Measurements from ENCODE around the gene CWC15. TPM values are rescaled to one million over a fixed set of nuclear protein-coding genes. Genes with fewer than 3 reads are reported as not detected.
"Not testable (repeated sequence)": the region's sequence is repeated elsewhere in the genome, so short reads cannot be mapped to it uniquely, and the experiment has no call there.

Gene CWC15
- total RNA-seq: 10 to 100 TPM; 79.0 to 79.5 TPM

DNA sequence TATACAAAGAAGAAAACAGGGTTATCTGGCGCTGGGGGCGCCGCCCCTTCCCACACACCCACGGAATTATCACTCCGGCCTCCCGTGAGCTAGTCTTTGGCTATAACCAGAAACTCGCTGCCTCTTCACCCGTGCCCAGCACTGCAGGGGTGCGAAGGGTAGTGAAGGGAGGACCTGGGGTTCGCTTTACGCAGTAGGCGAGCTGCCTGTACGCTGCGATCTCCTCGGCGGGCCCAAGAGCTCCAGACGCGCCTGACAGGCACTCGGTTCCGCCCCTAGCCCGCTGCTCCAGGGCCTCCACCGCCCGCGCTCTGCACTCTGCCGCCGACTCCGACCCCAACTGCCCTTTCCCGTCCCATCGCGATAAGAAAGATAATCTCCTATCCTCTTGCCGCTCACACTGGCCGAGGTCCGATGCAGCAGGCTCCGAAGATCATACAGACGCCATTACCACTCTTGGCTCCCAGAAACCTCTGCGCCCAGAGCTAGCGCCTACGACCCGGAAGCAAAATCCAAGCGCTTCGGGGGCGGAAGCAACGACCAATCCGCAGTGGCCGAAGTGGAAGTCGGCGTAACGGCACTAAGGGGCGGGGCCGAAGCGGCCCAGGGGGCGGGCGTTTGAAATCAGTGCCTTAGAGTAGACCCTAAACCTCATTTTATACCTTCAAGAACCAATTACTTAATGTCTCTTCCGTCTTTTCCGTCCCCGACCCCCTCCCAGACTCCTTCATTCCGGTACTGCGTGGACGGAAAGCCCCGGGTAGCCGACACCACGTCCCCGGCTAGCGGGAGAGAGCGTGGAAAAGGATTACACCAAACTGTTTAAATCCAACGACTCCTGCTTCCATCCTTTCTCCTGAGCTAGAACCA is at the start of gene CWC15, which contains the start of gene KDM4D:
Gene CWC15 (minus strand): TSS at position 458 of the 870 bp plus-strand sequence. CDS start 1,371 bp downstream, outside the sequence.
Gene KDM4D (plus strand): TSS at position 611 of the 870 bp plus-strand sequence. CDS start 23,664 bp downstream, outside the sequence.
- DNase-seq (peak; percentile 97), ATAC-seq (peak; percentile 100)
- H3K27me3 Mint-ChIP-seq (ENCODE audit: low read depth): no peaks in the 10 kb centered on the region
- H3K4me3 Mint-ChIP-seq: peak within 1 kb of the TSS; percentile 89
- H3K4me1 Mint-ChIP-seq (ENCODE audit: low read depth): peaks cover 28% of the 10 kb centered on the region
- H3K9me3 Mint-ChIP-seq (ENCODE audit: insufficient read depth): peaks cover 3% of the 10 kb centered on the region
- H3K36me3 Mint-ChIP-seq (ENCODE audit: low read depth): peaks cover 40% of the 10 kb centered on the region
- POLR2A ChIA-PET: interaction anchor here (0.6 to 4.2 kb wide), 14 partner anchors 9 to 1776 kb away, joined by 3 to 34 read pairs (median 4); partner anchors contain the start of genes ENDOD1, FAM76B, FUT4 and MED17
- peak within 1 kb of the TSS; percentile 92 for H3K27ac Mint-ChIP-seq
- CTCF ChIA-PET: interaction anchor here (0.8 to 1.8 kb wide), 8 partner anchors 11 to 817 kb away, joined by 3 to 7 read pairs (median 4); partner anchors contain the start of gene CEP57

DNA sequence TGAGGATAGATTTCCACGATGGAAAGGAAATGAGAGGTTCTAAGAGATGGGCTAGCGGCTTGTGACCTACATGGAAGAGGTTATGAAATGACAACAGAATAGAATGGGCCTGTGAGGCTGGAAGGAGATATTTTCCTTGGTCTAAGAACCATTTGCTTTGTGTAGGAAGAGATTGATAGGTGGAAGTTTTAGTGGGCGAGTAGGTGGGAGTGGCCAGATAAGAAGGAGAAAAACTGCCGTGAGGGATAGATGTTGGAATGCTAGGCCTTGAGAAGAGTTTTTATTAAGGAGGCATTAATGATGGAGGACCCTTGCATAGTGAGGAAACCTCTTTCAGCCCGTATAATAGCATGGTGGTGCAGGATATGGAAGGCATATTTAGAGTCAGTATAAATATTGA is 48.1 kb upstream of the CWC15 start:
- CTCF ChIA-PET; H3K9me3 Mint-ChIP-seq (ENCODE audit: insufficient read depth); H3K4me1 Mint-ChIP-seq (ENCODE audit: low read depth); H3K27me3 Mint-ChIP-seq (ENCODE audit: low read depth); ATAC-seq; H3K36me3 Mint-ChIP-seq (ENCODE audit: low read depth); POLR2A ChIA-PET; H3K27ac Mint-ChIP-seq; H3K4me3 Mint-ChIP-seq; DNase-seq: not testable (repeated sequence)

DNA sequence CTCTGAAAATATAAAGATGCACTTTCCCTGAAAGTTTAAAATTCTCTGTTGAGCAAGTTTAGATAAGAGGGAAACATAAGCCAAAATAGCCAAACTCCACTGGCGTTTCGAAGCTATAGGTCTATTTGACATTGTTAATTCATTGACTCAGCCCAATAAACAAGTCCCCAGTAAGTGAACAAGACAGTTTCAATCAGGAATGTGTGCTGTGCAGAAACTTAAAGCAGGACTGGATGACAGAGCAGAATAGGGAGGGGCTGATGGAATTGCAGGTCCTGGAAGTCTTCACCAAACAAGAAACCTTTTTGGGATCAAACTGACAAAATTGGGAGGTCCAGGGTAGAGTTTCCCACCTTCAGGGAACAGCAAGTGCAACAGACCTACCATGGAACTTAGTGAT is 42.8 kb upstream of the CWC15 start:
- DNase-seq: no peak
- ChIA-PET CTCF (no interaction called here), POLR2A (interaction anchor here (0.6 kb wide), 1 partner anchor 15 kb away, joined by 3 read pairs; no protein-coding TSS in a partner anchor)
- Mint-ChIP-seq H3K36me3 (ENCODE audit: low read depth) (no peaks in the 10 kb centered on the region), H3K4me1 (ENCODE audit: low read depth) (no peaks in the 10 kb centered on the region), H3K9me3 (ENCODE audit: insufficient read depth) (no peaks in the 10 kb centered on the region), H3K27me3 (ENCODE audit: low read depth) (peaks cover 10% of the 10 kb centered on the region), H3K27ac (no peak overlapping the region), H3K4me3 (no peak overlapping the region)
- no peak for ATAC-seq

DNA sequence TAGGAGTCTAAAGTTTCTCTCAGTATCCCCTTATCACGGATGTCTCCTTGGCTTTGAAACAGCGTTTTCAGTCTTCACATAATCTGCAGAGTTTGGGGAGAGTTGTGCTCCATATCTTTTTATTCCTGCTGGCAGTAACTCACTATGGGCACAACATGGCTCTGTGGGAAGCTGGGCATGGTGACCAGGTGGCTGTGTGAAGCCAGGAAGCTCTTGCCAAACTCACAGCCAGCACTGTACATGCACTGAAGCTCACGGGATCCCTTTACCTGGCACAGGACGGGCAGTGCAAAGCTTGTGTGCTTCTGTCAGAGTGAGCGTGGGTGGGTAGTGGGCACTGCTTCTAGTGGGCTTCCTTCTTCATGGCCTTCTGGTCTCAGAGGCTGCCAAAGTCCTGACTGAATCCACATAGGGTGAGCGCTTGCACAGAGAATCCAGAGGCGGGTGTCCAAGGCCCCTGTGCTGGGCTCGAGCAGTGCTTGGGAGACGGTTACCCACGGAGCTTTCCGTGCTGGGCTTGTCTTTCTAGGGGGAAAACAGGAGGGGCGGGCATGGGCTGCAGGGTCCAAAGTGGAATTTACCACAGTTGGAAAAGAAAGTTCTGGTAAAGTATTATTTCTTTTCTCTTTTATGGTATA is 40.9 kb upstream of the CWC15 start:
- DNase-seq (no peak), ATAC-seq (no peak)
- POLR2A ChIA-PET: no interaction called here
- Mint-ChIP-seq H3K36me3 (ENCODE audit: low read depth) (no peaks in the 10 kb centered on the region), H3K27ac (no peak overlapping the region), H3K27me3 (ENCODE audit: low read depth) (peaks cover 20% of the 10 kb centered on the region), H3K9me3 (ENCODE audit: insufficient read depth) (no peaks in the 10 kb centered on the region), H3K4me3 (no peak overlapping the region), H3K4me1 (ENCODE audit: low read depth) (no peaks in the 10 kb centered on the region)
- CTCF ChIA-PET: no interaction called here

DNA sequence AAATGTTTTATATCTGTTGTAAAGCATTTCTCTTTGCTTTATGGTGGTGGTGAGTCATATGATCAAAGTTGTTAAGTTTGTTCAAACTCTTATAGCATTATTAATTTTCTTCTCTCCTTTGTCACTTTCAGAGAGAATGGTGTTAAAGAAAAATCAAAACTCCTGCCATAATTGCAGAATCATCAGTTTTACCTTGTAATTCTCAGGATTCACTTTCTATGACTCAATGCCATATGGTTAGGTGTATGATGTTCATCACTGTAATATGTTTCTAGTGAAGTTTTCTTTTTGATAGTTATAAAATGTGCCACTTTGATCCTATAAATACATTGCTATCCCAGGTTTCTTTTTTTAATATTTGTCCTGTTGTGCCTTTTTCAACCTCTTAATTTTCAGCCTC is 38.0 kb upstream of the CWC15 start:
- no peaks in the 10 kb centered on the region for H3K9me3 Mint-ChIP-seq (ENCODE audit: insufficient read depth)
- peaks cover 30% of the 10 kb centered on the region for H3K27me3 Mint-ChIP-seq (ENCODE audit: low read depth)
- H3K4me3 Mint-ChIP-seq: no peak overlapping the region
- no peaks in the 10 kb centered on the region for H3K36me3 Mint-ChIP-seq (ENCODE audit: low read depth)
- ChIA-PET CTCF (interaction anchor here (1.3 kb wide), 1 partner anchor 16 kb away, joined by 3 read pairs; no protein-coding TSS in a partner anchor), POLR2A (no interaction called here)
- H3K27ac Mint-ChIP-seq: no peak overlapping the region
- no peaks in the 10 kb centered on the region for H3K4me1 Mint-ChIP-seq (ENCODE audit: low read depth)
- no peak for ATAC-seq
- DNase-seq: no peak

DNA sequence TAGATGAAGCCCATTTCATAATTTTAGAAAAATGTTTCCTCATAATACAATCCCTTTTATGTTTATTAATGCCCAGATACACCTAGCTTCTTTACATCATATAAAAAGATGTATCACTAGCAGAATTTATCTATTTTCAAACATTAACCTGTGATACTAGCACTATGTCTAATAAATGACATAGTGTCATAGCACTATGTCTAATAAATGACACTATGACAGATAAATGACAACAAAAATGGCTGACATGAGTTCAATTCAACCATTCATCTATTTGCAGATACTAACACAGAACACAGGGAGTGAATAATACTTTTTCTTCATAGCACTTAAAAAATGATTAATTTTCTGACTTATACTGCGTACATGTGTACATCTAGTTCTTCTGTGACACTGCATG is 32.3 kb upstream of the CWC15 start:
- no peak overlapping the region for H3K27ac Mint-ChIP-seq
- ATAC-seq: no peak
- peaks cover 31% of the 10 kb centered on the region for H3K27me3 Mint-ChIP-seq (ENCODE audit: low read depth)
- ChIA-PET CTCF (no interaction called here), POLR2A (no interaction called here)
- no peaks in the 10 kb centered on the region for H3K4me1 Mint-ChIP-seq (ENCODE audit: low read depth)
- no peaks in the 10 kb centered on the region for H3K36me3 Mint-ChIP-seq (ENCODE audit: low read depth)
- H3K4me3 Mint-ChIP-seq: no peak overlapping the region
- H3K9me3 Mint-ChIP-seq (ENCODE audit: insufficient read depth): no peaks in the 10 kb centered on the region
- no peak for DNase-seq

DNA sequence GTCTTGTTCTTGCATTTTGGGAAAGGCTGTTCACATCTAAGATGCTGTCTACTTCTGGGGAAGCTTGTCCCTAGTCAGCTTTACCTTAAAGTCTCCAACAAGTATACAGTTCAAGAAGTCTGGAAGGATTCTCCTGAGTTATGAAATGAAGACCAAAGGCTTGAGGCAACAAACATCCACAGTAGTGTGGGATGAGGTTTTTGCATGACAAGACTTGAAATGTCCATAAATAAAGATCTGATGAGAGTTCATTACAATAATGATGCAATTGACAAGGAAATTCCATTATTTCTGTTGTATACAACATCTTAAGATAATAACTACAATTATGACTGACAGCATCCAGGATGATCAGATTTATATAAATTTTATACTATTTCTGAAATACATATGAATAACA is 30.4 kb upstream of the CWC15 start:
- ATAC-seq (no peak), DNase-seq (no peak)
- POLR2A ChIA-PET: no interaction called here
- no peaks in the 10 kb centered on the region for H3K4me1 Mint-ChIP-seq (ENCODE audit: low read depth)
- H3K9me3 Mint-ChIP-seq (ENCODE audit: insufficient read depth): no peaks in the 10 kb centered on the region
- H3K27ac Mint-ChIP-seq: no peak overlapping the region
- no peaks in the 10 kb centered on the region for H3K36me3 Mint-ChIP-seq (ENCODE audit: low read depth)
- CTCF ChIA-PET: no interaction called here
- no peak overlapping the region for H3K4me3 Mint-ChIP-seq
- H3K27me3 Mint-ChIP-seq (ENCODE audit: low read depth): peaks cover 21% of the 10 kb centered on the region

DNA sequence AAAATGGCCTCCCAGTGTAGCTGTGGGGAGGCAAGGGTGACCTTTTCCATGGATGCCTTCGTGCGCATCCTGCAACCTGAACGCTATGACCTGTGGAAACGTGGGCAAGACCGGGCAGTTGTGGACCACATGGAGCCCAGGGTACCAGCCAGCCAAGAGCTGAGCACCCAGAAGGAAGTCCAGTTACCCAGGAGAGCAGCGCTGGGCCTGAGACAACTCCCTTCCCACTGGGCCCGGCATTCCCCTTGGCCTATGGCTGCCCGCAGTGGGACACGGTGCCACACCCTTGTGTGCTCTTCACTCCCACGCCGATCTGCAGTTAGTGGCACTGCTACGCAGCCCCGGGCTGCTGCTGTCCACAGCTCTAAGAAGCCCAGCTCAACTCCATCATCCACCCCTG is 24.9 kb upstream of the CWC15 start:
- Mint-ChIP-seq H3K36me3 (ENCODE audit: low read depth) (no peaks in the 10 kb centered on the region), H3K4me1 (ENCODE audit: low read depth) (no peaks in the 10 kb centered on the region), H3K27ac (no peak overlapping the region), H3K4me3 (no peak overlapping the region), H3K27me3 (ENCODE audit: low read depth) (peaks cover 4% of the 10 kb centered on the region), H3K9me3 (ENCODE audit: insufficient read depth) (no peaks in the 10 kb centered on the region)
- ATAC-seq: no peak
- POLR2A ChIA-PET: no interaction called here
- DNase-seq: no peak
- CTCF ChIA-PET: no interaction called here

DNA sequence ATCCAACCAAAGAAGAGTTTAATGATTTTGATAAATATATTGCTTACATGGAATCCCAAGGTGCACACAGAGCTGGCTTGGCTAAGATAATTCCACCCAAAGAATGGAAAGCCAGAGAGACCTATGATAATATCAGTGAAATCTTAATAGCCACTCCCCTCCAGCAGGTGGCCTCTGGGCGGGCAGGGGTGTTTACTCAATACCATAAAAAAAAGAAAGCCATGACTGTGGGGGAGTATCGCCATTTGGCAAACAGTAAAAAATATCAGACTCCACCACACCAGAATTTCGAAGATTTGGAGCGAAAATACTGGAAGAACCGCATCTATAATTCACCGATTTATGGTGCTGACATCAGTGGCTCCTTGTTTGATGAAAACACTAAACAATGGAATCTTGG is 24.1 kb upstream of the CWC15 start:
- DNase-seq: no peak
- Mint-ChIP-seq H3K9me3 (ENCODE audit: insufficient read depth) (no peaks in the 10 kb centered on the region), H3K4me3 (no peak overlapping the region), H3K36me3 (ENCODE audit: low read depth) (no peaks in the 10 kb centered on the region), H3K27ac (no peak overlapping the region), H3K4me1 (ENCODE audit: low read depth) (no peaks in the 10 kb centered on the region), H3K27me3 (ENCODE audit: low read depth) (peaks cover 2% of the 10 kb centered on the region)
- no peak for ATAC-seq
- ChIA-PET POLR2A (no interaction called here), CTCF (no interaction called here)

DNA sequence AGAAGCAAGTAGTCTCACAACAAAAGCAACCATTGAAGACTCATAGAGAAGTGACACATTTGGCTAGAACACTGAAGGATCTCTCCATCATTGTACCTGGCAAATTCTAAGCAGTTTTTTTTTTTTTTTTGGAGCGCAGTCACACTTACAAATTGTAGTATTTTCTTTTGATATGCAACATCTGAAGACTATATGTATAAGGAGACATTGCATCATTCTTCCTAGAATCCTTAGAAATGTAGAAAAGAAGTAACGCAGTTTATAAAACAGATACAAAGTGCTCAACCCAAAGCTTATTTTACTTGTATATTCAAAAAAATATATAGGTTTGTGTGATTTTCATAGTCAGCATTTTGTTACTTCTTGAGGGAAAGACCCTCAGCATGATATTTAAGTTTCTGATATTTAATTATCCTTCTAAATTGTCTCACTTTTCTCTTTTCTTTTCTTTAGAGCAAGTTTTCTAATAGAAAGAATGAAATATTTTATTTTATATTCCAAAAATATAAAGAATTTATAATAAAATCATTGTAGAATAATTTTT is 20.1 kb upstream of the CWC15 start:
- Mint-ChIP-seq H3K27ac (no peak overlapping the region), H3K4me1 (ENCODE audit: low read depth) (no peaks in the 10 kb centered on the region), H3K4me3 (no peak overlapping the region), H3K27me3 (ENCODE audit: low read depth) (peaks cover 17% of the 10 kb centered on the region), H3K9me3 (ENCODE audit: insufficient read depth) (no peaks in the 10 kb centered on the region), H3K36me3 (ENCODE audit: low read depth) (no peaks in the 10 kb centered on the region)
- DNase-seq (no peak), ATAC-seq (no peak)
- CTCF ChIA-PET: no interaction called here
- POLR2A ChIA-PET: no interaction called here

DNA sequence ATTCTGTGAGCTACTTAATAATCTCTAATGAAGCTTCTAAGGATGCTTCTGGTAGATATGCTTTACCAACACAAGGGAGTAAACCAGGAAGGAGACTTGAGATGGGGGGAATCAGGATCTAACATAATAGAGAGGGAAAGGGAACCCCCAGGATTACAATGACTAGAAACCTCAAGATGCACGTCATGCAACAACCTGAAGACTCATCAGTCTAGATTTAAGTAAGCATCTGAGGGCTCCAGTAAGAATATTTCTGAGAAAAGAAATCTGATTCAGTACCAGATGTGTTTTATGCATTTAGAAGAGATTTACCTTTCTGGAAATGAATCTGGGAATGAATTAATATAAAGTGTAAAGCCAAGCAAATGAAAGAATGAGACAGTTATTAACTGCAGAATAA is 15.4 kb upstream of the CWC15 start:
- ATAC-seq (no peak), DNase-seq (no peak)
- POLR2A ChIA-PET: no interaction called here
- CTCF ChIA-PET: interaction anchor here (1.0 kb wide), 1 partner anchor 19 kb away, joined by 5 read pairs; no protein-coding TSS in a partner anchor
- Mint-ChIP-seq H3K9me3 (ENCODE audit: insufficient read depth) (no peaks in the 10 kb centered on the region), H3K27ac (no peak overlapping the region), H3K4me1 (ENCODE audit: low read depth) (no peaks in the 10 kb centered on the region), H3K36me3 (ENCODE audit: low read depth) (no peaks in the 10 kb centered on the region), H3K27me3 (ENCODE audit: low read depth) (peaks cover 28% of the 10 kb centered on the region), H3K4me3 (no peak overlapping the region)

DNA sequence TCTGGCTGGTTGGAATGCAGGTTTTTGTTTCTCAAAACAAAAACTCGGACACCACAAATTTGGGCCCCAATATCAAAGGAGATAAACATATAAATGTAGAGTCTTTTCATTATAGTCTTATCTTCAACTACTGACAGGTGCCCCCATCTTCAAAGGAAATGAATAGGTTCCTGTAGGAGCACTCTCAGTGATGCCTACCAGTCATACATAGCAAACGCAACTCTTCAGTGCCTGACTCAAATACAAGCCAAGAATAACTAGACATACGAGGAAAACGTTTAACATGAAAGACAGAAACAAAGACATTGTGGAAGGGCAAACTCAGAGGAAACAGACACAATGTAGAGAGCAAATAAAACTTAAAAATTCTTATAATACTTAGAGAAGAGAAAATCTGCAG is 14.0 kb upstream of the CWC15 start:
- H3K27me3 Mint-ChIP-seq (ENCODE audit: low read depth): peaks cover 26% of the 10 kb centered on the region
- ATAC-seq (no peak), DNase-seq (no peak)
- H3K9me3 Mint-ChIP-seq (ENCODE audit: insufficient read depth): no peaks in the 10 kb centered on the region
- CTCF ChIA-PET: no interaction called here
- no peak overlapping the region for H3K4me3 Mint-ChIP-seq
- H3K27ac Mint-ChIP-seq: no peak overlapping the region
- no peaks in the 10 kb centered on the region for H3K4me1 Mint-ChIP-seq (ENCODE audit: low read depth)
- POLR2A ChIA-PET: no interaction called here
- no peaks in the 10 kb centered on the region for H3K36me3 Mint-ChIP-seq (ENCODE audit: low read depth)

Measured in activated CD8-positive, alpha-beta T cell treated with anti-CD3 and anti-CD28 coated beads, Interleukin-2, amount 10 ng/mL, durations not matched to agents 7 days and 5 days (primary cell).